PC-9 (cell line): ENCODE data around the gene DHODH.

Source experiments
- EZH2 ChIP-seq: fragments of 200-600 bp; sonication (generic); IDR thresholded peaks from 2 replicates; pipeline ENCODE4 v1.8.0; 2017; ENCODE audit warnings: antibody characterized with exemption, low read depth
- TF ChIP-seq, protein P1 (sequence below): fragments of 200-600 bp; sonication (generic); conservative IDR thresholded peaks from 2 replicates; pipeline ENCODE4 v1.6.1; 2017; ENCODE audit warnings: mixed run types, antibody characterized with exemption, mild to moderate bottlenecking, moderate library complexity

DNA sequence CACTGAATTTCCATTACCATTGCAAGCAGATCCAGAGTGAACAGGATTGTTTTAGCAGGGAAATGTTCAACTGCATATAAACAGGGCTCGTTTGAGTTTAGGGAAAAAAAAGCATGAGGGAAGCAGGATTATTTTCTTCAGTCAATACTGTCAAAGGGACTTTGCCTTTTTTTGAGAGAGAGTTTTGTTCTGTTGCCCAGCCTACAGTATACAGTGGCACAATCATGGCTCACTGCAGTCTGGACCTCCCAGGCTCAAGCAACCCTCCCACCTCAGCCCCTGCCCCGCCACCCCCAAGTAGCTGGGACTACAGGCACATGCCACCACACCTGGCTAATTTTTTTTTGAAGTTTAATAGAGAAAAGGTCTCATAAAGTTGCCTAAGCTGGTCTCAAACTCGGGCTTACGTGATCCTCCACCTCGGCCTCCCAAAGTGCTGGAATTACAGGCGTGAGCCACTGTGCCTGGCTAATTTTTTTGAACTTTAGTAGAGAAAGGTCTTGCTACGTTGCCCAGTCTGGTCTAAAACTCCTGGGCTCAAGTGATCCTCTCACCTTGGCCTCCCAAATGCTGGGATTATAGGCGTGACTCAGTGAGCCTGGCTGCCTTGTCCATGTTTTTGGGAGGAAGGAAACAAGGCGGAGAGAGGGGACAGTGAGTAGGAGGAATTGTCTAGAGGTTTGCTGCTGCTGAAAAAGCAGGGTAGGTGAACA, 23.1 kb upstream of the DHODH start:
- TF ChIP-seq, protein P1, sequence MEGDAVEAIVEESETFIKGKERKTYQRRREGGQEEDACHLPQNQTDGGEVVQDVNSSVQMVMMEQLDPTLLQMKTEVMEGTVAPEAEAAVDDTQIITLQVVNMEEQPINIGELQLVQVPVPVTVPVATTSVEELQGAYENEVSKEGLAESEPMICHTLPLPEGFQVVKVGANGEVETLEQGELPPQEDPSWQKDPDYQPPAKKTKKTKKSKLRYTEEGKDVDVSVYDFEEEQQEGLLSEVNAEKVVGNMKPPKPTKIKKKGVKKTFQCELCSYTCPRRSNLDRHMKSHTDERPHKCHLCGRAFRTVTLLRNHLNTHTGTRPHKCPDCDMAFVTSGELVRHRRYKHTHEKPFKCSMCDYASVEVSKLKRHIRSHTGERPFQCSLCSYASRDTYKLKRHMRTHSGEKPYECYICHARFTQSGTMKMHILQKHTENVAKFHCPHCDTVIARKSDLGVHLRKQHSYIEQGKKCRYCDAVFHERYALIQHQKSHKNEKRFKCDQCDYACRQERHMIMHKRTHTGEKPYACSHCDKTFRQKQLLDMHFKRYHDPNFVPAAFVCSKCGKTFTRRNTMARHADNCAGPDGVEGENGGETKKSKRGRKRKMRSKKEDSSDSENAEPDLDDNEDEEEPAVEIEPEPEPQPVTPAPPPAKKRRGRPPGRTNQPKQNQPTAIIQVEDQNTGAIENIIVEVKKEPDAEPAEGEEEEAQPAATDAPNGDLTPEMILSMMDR: no peak
- TF ChIP-seq EZH2: no peak
